ENCODE measurements around the gene HOXD9.

DNA sequence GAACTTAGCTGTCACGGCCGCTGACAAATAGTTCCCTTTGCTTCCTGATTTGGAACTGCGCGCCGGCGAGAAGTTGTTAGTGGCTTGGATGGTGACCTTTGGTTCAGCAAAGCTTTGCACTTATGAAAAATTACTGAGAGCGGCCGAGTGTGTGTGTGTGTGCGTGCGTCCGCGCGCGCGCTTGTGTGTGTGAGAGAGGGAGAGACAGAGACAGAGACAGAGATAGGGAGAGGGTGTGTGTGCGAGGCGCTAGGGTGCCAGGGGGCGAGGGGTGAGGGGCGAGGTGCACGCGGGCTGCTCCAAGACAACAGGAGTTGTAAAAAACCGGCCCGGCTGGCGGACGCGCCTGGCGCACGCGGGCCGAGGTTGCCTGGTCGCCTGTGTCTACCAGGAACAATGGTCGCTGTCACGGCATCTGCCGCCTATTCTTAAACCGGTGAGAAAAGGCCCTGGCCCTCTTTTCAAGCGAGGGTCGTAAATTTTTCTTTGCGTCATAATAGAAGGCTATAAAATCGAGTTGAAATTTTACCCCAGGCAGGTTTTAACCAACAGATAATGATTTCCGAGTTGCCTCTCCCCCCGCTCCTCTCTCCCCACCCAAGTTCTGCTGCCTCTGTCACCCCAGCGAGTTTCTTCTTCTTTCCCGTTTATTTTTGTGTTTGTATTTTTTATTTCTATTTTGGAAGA lies 35.1 kb downstream of the HOXD9 start:
- TF ChIP-seq, protein P1, sequence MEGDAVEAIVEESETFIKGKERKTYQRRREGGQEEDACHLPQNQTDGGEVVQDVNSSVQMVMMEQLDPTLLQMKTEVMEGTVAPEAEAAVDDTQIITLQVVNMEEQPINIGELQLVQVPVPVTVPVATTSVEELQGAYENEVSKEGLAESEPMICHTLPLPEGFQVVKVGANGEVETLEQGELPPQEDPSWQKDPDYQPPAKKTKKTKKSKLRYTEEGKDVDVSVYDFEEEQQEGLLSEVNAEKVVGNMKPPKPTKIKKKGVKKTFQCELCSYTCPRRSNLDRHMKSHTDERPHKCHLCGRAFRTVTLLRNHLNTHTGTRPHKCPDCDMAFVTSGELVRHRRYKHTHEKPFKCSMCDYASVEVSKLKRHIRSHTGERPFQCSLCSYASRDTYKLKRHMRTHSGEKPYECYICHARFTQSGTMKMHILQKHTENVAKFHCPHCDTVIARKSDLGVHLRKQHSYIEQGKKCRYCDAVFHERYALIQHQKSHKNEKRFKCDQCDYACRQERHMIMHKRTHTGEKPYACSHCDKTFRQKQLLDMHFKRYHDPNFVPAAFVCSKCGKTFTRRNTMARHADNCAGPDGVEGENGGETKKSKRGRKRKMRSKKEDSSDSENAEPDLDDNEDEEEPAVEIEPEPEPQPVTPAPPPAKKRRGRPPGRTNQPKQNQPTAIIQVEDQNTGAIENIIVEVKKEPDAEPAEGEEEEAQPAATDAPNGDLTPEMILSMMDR (conservative IDR thresholded peaks at IDR 0.05): no peak
- TF ChIP-seq EZH2 (IDR thresholded peaks at IDR 0.05; ENCODE audit: low read depth): no peak

Measured in PC-9 (cell line).